B cell (primary cell): ENCODE results near the gene PTPN4. TPM values are rescaled to one million over a fixed set of nuclear protein-coding genes. Genes with fewer than 3 reads are reported as not detected.

Source experiments
- ATAC-seq: fragments of 200-7000 bp; cut with Tn5 transposase; one replicate; pipeline ENCODE4 v1.10.0; 2021; ENCODE audit warnings: low read depth, mild to moderate bottlenecking, moderate number of reproducible peaks, moderate library complexity
- CTCF ChIA-PET: fragments of 350-600 bp; sonication (Branson Sonifier 250); formaldehyde crosslinking; loops from one replicate; lab custom pipeline; 2021; ENCODE audit warnings: antibody characterized with exemption, inconsistent platforms; lab: Charles Lee
- POLR2A ChIA-PET: fragments of 350-600 bp; sonication (Branson Sonifier 250); formaldehyde crosslinking; loops from one replicate; lab custom pipeline; 2021; ENCODE audit warnings: antibody characterized with exemption; lab: Charles Lee
- DNase-seq: peaks from one replicate; pipeline ENCODE4 v3.0.0; 2013
- H2AFZ ChIP-seq: 2 replicates; pipeline ENCODE4 v1.6.1; 2012; ENCODE audit warnings: mild to moderate bottlenecking, low read depth, low read length; ENCODE audit not compliant: insufficient read depth, poor library complexity, severe bottlenecking
- H3K27ac ChIP-seq, 2 donors: 1 replicate in 1 of 2; 2 replicates in 1 of 2; pipeline ENCODE4 v1.5.1; 2012 to 2013; ENCODE audit warnings: low read length in 2 of 2, mild to moderate bottlenecking in 2 of 2, moderate library complexity in 1 of 2
- H3K27me3 ChIP-seq, 4 experiments: fragments of 200-600 bp in 1 of 4; sonication (generic) in 1 of 4; replicated peaks in 1 of 4; 1 replicate in 2 of 4; 2 replicates in 2 of 4; pipeline versions ENCODE4 v1.6.1 to v1.7.0; 2013 to 2016; ENCODE audit warnings: low read length in 3 of 4, mild to moderate bottlenecking in 2 of 4, mixed read lengths in 1 of 4, moderate library complexity in 1 of 4; ENCODE audit not compliant: insufficient read depth in 4 of 4, control insufficient read depth in 3 of 4; ENCODE audit errors: control extremely low read depth in 1 of 4
- H3K36me3 ChIP-seq, 2 experiments: replicated peaks in 1 of 2; 1 replicate in 1 of 2; 2 replicates in 1 of 2; pipeline versions ENCODE4 v1.6.1 to v1.7.1; 2013; ENCODE audit warnings: low read length in 1 of 2; ENCODE audit not compliant: insufficient read depth in 2 of 2, control insufficient read depth in 1 of 2; ENCODE audit errors: control extremely low read depth in 1 of 2, extremely low read depth in 1 of 2
- H3K4me1 ChIP-seq, 2 donors: fragments of 200-600 bp in 1 of 2; sonication (generic) in 1 of 2; 1 replicate in 1 of 2; 2 replicates in 1 of 2; pipeline versions ENCODE4 v1.5.1 to v1.6.1; 2013 to 2017; ENCODE audit warnings: low read length in 2 of 2; ENCODE audit not compliant: control insufficient read depth in 2 of 2, insufficient read depth in 2 of 2
- H3K4me2 ChIP-seq: replicated peaks from 2 replicates; pipeline ENCODE3; 2012; ENCODE audit warnings: mild to moderate bottlenecking, low read depth, low read length; ENCODE audit not compliant: poor library complexity, severe bottlenecking
- H3K4me3 ChIP-seq, 5 experiments: fragments of 200-600 bp in 1 of 5; sonication (generic) in 1 of 5; 1 replicate in 3 of 5; 2 replicates in 2 of 5; pipeline versions ENCODE4 v1.5.1 to v1.7.0; 2011 to 2016; ENCODE audit warnings: low read length in 4 of 5, mild to moderate bottlenecking in 4 of 5, low read depth in 2 of 5, control low read depth in 1 of 5, moderate library complexity in 1 of 5; ENCODE audit not compliant: insufficient read depth in 1 of 5; ENCODE audit errors: control extremely low read depth in 1 of 5, extremely low read depth in 1 of 5
- H3K79me2 ChIP-seq: fragments of 200-600 bp; sonication (generic); one replicate; pipeline ENCODE4 v1.6.0; 2016; ENCODE audit warnings: low read length; ENCODE audit not compliant: control insufficient read depth, insufficient read depth
- H3K9ac ChIP-seq: fragments of 200-600 bp; sonication (generic); 2 replicates; pipeline ENCODE4 v1.6.1; 2017; ENCODE audit warnings: mild to moderate bottlenecking, low read length, moderate library complexity
- H3K9me3 ChIP-seq, 3 donors: one replicate each; pipeline versions ENCODE4 v1.6.1 to v1.7.1; 2013; ENCODE audit warnings: low read length in 2 of 3; ENCODE audit not compliant: control insufficient read depth in 2 of 3, insufficient read depth in 1 of 3; ENCODE audit errors: control extremely low read depth in 1 of 3
- H4K20me1 ChIP-seq: 2 replicates; pipeline ENCODE4 v1.6.0; 2012; ENCODE audit warnings: mild to moderate bottlenecking, low read length; ENCODE audit not compliant: insufficient read depth, control insufficient read depth, poor library complexity, severe bottlenecking
- H3K27ac Mint-ChIP-seq: one replicate; pipeline ENCODE4 v1.8.0; 2021; ENCODE audit warnings: mixed read lengths
- H3K27me3 Mint-ChIP-seq: one replicate; pipeline ENCODE4 v1.8.0; 2021; ENCODE audit warnings: mixed read lengths
- H3K4me1 Mint-ChIP-seq: one replicate; pipeline ENCODE4 v1.8.0; 2021; ENCODE audit warnings: mixed read lengths
- H3K4me3 Mint-ChIP-seq: one replicate; pipeline ENCODE4 v1.8.0; 2021; ENCODE audit warnings: mixed read lengths
- H3K9me3 Mint-ChIP-seq: one replicate; pipeline ENCODE4 v1.8.0; 2022; ENCODE audit warnings: mixed read lengths; ENCODE audit not compliant: insufficient read depth
- EZH2 ChIP-seq: IDR thresholded peaks from 2 replicates; pipeline ENCODE4 v1.6.1; 2012; ENCODE audit warnings: borderline replicate concordance, low read depth, mild to moderate bottlenecking, moderate library complexity, low read length; ENCODE audit not compliant: insufficient read depth, poor library complexity, severe bottlenecking
- WGBS: methylation state at CpG from one replicate; pipeline ENCODE4 v1.1.5; 2013; ENCODE audit warnings: missing lambda C conversion rate; ENCODE audit not compliant: insufficient coverage; 5-methylcytosine and 5-hydroxymethylcytosine counted together
- intact Hi-C: fragments of 100-400 bp; cut with micrococcal nuclease; formaldehyde crosslinking; loops from one replicate; pipeline ENCODE4 v1.10.0; 2022
- polyA plus RNA-seq: library from polyadenylated mRNA; depleted of rRNA; stranded (reverse); fragments of >200 nt; gene quantifications from 2 replicates; pipeline ENCODE4 v1.2.3, GENCODE V29; 2012
- total RNA-seq, 2 donors: library from RNA; stranded (reverse); fragments of 120-200 nt in 1 of 2; gene quantifications; 1 replicate in 1 of 2; 2 replicates in 1 of 2; pipeline versions ENCODE4 v1.2.3 to v1.2.4, GENCODE V29; 2013 to 2022
- TF ChIP-seq, protein P1 (sequence below): fragments of 200-600 bp; IDR thresholded peaks from one replicate; pipeline ENCODE4 v1.8.0; 2022; ENCODE audit warnings: antibody characterized with exemption, mild to moderate bottlenecking

PTPN4 gene
- total and polyA plus RNA-seq, 2 donors (not counting 1 experiment from before 2014, with no cell fraction given), result 12.6 to 54.8 TPM

DNA sequence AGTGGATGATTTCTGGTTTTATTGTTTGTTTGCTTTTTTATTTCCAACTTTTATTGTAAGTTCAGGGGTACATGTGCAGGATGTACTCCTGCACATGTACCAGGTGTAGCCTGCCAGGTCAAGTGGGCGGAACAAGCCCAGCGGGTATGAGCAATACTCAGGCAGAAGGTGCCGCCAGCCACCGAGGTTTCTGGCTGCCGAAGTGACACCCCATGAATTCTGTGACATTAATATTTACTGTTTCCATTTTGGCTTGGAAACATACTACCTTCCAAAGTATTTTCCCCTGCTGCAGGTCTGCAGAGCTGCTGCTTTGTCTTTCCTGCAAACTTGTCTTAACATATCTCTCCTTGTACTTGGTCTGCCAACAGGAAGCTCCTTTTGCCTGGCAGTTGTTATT, 78.5 kb downstream of the PTPN4 start:
- Histone ChIP-seq H3K4me2 (no peak overlapping the region), H3K36me3 (peaks cover 0 to 5% of the 10 kb centered on the region in 2 experiments), H3K4me3 (no peak overlapping the region), H3K9ac (no peak overlapping the region), H3K79me2 (peaks cover 52% of the 10 kb centered on the region), H2AFZ (no peak overlapping the region), H3K27ac (no peak overlapping the region), H3K27me3 (no peaks in the 10 kb centered on the region), H3K9me3 (no peaks in the 10 kb centered on the region), H4K20me1 (peaks cover 16% of the 10 kb centered on the region), H3K4me1 (peaks cover 0 to under 1% of the 10 kb centered on the region in 2 donors)
- CTCF ChIA-PET, result interaction anchor here (1.5 kb wide), 2 partner anchors 11 to 84 kb away, joined by 3 to 4 read pairs; no protein-coding TSS in a partner anchor
- no peak overlapping the region for H3K4me3 Mint-ChIP-seq
- 88% methylated on average over 5 of the region's 5 CpGs for WGBS
- POLR2A ChIA-PET, result no interaction called here
- peaks cover 23% of the 10 kb centered on the region for H3K4me1 Mint-ChIP-seq
- no peaks in the 10 kb centered on the region for H3K27me3 Mint-ChIP-seq
- intact Hi-C loops, result no loop called here
- DNase-seq (no peak), ATAC-seq (no peak)
- H3K27ac Mint-ChIP-seq, result no peak overlapping the region
- no peak for TF ChIP-seq EZH2
- TF ChIP-seq, protein P1, sequence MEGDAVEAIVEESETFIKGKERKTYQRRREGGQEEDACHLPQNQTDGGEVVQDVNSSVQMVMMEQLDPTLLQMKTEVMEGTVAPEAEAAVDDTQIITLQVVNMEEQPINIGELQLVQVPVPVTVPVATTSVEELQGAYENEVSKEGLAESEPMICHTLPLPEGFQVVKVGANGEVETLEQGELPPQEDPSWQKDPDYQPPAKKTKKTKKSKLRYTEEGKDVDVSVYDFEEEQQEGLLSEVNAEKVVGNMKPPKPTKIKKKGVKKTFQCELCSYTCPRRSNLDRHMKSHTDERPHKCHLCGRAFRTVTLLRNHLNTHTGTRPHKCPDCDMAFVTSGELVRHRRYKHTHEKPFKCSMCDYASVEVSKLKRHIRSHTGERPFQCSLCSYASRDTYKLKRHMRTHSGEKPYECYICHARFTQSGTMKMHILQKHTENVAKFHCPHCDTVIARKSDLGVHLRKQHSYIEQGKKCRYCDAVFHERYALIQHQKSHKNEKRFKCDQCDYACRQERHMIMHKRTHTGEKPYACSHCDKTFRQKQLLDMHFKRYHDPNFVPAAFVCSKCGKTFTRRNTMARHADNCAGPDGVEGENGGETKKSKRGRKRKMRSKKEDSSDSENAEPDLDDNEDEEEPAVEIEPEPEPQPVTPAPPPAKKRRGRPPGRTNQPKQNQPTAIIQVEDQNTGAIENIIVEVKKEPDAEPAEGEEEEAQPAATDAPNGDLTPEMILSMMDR, result no peak
- no peaks in the 10 kb centered on the region for H3K9me3 Mint-ChIP-seq

DNA sequence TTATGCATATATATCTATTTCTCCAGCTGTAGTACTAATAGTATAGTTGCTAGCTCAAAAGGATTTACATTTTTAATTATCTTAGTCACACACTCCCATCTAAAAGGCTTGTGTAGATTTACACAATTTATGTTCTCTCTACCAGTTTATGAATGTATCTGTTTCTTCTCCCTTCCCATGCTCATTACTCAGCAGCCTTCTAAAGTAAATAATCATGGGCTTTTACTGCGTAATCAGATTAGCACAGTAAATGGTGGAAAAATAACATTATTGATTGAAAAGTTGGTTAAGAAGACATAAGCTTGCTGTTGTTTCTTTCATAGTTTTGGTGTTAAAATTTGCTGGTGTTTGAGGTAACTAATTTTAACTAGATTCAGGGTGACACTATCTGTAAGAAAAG, 81.8 kb downstream of the PTPN4 start:
- no peak overlapping the region for H3K4me3 Mint-ChIP-seq
- H3K4me1 ChIP-seq, result no peaks in the 10 kb centered on the region
- ChIA-PET CTCF (interaction anchor here (0.6 to 1.8 kb wide), 2 partner anchors 17 to 334 kb away, joined by 3 to 5 read pairs; no protein-coding TSS in a partner anchor), POLR2A (no interaction called here)
- no peak for DNase-seq
- H3K4me2 ChIP-seq, result no peak overlapping the region
- no peaks in the 10 kb centered on the region for H3K27me3 Mint-ChIP-seq
- H3K4me3 ChIP-seq, result no peak overlapping the region
- H3K27ac ChIP-seq, result no peak overlapping the region
- intact Hi-C loops, result no loop called here
- H3K9ac ChIP-seq, result no peak overlapping the region
- H3K79me2 ChIP-seq, result peaks cover 23% of the 10 kb centered on the region
- no peaks in the 10 kb centered on the region for H3K27me3 ChIP-seq
- WGBS, result no CpG with 5 or more reads among the region's 1 CpG
- peaks cover 0 to 2% (median 0%) of the 10 kb centered on the region in 3 donors for H3K9me3 ChIP-seq
- TF ChIP-seq, protein P1, result no peak
- no peak for TF ChIP-seq EZH2
- peaks cover 0 to 5% of the 10 kb centered on the region in 2 experiments for H3K36me3 ChIP-seq
- peaks cover 16% of the 10 kb centered on the region for H4K20me1 ChIP-seq
- no peak for ATAC-seq
- no peaks in the 10 kb centered on the region for H3K9me3 Mint-ChIP-seq
- no peak overlapping the region for H2AFZ ChIP-seq
- no peak overlapping the region for H3K27ac Mint-ChIP-seq
- peaks cover 17% of the 10 kb centered on the region for H3K4me1 Mint-ChIP-seq
